Liver (tissue), 3 donors: ENCODE results near the gene IQUB.

Experiments used
- EGR1 ChIP-seq, 2 donors: IDR thresholded peaks; 2 replicates each; pipeline ENCODE4 v1.6.1; 2016 to 2018; ENCODE audit warnings: antibody characterized with exemption in 2 of 2, low read depth in 2 of 2
- FOXA1 ChIP-seq: IDR thresholded peaks from 2 replicates; pipeline ENCODE4 v1.6.1; 2016; ENCODE audit warnings: antibody characterized with exemption
- JUND ChIP-seq, 2 donors: IDR thresholded peaks; 2 replicates each; pipeline ENCODE4 v1.6.1; 2016; ENCODE audit warnings: antibody characterized with exemption in 2 of 2
- NR2F2 ChIP-seq: IDR thresholded peaks from 2 replicates; pipeline ENCODE4 v1.6.1; 2016; ENCODE audit warnings: antibody characterized with exemption
- RAD21 ChIP-seq, 2 donors: IDR thresholded peaks; 2 replicates each; pipeline ENCODE4 v1.6.1; 2016; ENCODE audit warnings: antibody characterized with exemption in 2 of 2, mild to moderate bottlenecking in 2 of 2
- RXRA ChIP-seq, 2 donors: IDR thresholded peaks; 2 replicates each; pipeline ENCODE4 v1.6.1; 2017 to 2018; ENCODE audit warnings: antibody characterized with exemption in 2 of 2, mild to moderate bottlenecking in 1 of 2
- SP1 ChIP-seq: IDR thresholded peaks from 2 replicates; pipeline ENCODE4 v1.6.1; 2018; ENCODE audit warnings: antibody characterized with exemption, mild to moderate bottlenecking
- TAF1 ChIP-seq: conservative IDR thresholded peaks from 2 replicates; pipeline ENCODE4 v1.6.1; 2016; ENCODE audit warnings: antibody characterized with exemption, mild to moderate bottlenecking
- YY1 ChIP-seq: IDR thresholded peaks from 2 replicates; pipeline ENCODE4 v1.6.1; 2016; ENCODE audit warnings: antibody characterized with exemption, mild to moderate bottlenecking
- TF ChIP-seq, protein P1 (sequence below): fragments of 150-350 bp; IDR thresholded peaks from 2 replicates; pipeline ENCODE4 v1.5.1; 2017; ENCODE audit warnings: improper control_type of control experiment, low read depth, low read length; ENCODE audit not compliant: missing input control
- TF ChIP-seq, protein P2 (sequence below): IDR thresholded peaks from 2 replicates; pipeline ENCODE4 v1.6.1; 2016; ENCODE audit warnings: antibody characterized with exemption
- TF ChIP-seq, protein P3 (sequence below): IDR thresholded peaks from 2 replicates; pipeline ENCODE4 v1.6.1; 2016; ENCODE audit warnings: antibody characterized with exemption
- TF ChIP-seq, protein P4 (sequence below): IDR thresholded peaks from 2 replicates; pipeline ENCODE4 v1.6.1; 2016; ENCODE audit warnings: antibody characterized with exemption
- TF ChIP-seq, protein P5 (sequence below): IDR thresholded peaks from 2 replicates; pipeline ENCODE4 v1.6.1; 2016; ENCODE audit warnings: antibody characterized with exemption, mild to moderate bottlenecking
- donor health status: healthy.
- donor health status: healthy.

DNA sequence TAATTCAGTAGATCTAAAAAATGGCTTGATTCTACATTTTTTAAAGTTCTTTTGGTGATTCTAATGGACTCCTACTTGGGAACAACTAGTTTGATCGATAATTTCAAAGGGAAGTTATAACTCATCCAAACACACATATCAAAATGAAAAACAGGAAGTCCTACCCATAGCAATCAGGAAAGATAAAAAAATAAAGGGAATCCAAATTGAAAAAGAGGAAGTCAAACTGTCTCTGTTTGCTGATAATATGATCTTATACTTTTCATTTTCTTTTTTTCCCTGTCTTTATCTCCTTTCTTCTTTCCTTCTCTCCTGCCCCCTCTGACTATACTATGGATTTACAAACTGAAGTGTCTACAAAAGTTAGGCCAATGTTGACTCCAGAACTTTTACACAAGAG lies 118.8 kb downstream of the IQUB start:
- TF ChIP-seq, protein P1, sequence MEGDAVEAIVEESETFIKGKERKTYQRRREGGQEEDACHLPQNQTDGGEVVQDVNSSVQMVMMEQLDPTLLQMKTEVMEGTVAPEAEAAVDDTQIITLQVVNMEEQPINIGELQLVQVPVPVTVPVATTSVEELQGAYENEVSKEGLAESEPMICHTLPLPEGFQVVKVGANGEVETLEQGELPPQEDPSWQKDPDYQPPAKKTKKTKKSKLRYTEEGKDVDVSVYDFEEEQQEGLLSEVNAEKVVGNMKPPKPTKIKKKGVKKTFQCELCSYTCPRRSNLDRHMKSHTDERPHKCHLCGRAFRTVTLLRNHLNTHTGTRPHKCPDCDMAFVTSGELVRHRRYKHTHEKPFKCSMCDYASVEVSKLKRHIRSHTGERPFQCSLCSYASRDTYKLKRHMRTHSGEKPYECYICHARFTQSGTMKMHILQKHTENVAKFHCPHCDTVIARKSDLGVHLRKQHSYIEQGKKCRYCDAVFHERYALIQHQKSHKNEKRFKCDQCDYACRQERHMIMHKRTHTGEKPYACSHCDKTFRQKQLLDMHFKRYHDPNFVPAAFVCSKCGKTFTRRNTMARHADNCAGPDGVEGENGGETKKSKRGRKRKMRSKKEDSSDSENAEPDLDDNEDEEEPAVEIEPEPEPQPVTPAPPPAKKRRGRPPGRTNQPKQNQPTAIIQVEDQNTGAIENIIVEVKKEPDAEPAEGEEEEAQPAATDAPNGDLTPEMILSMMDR = no peak
- TF ChIP-seq, protein P2, sequence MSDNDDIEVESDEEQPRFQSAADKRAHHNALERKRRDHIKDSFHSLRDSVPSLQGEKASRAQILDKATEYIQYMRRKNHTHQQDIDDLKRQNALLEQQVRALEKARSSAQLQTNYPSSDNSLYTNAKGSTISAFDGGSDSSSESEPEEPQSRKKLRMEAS = no peak
- TF ChIP-seq, protein P3, sequence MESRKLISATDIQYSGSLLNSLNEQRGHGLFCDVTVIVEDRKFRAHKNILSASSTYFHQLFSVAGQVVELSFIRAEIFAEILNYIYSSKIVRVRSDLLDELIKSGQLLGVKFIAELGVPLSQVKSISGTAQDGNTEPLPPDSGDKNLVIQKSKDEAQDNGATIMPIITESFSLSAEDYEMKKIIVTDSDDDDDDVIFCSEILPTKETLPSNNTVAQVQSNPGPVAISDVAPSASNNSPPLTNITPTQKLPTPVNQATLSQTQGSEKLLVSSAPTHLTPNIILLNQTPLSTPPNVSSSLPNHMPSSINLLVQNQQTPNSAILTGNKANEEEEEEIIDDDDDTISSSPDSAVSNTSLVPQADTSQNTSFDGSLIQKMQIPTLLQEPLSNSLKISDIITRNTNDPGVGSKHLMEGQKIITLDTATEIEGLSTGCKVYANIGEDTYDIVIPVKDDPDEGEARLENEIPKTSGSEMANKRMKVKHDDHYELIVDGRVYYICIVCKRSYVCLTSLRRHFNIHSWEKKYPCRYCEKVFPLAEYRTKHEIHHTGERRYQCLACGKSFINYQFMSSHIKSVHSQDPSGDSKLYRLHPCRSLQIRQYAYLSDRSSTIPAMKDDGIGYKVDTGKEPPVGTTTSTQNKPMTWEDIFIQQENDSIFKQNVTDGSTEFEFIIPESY = no peak
- TF ChIP-seq, protein P4, sequence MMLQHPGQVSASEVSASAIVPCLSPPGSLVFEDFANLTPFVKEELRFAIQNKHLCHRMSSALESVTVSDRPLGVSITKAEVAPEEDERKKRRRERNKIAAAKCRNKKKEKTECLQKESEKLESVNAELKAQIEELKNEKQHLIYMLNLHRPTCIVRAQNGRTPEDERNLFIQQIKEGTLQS = no peak
- TF ChIP-seq SP1 = no peak
- no peak for TF ChIP-seq TAF1
- TF ChIP-seq RXRA (IDR thresholded peaks at IDR 0.05) = no peak
- no peak for TF ChIP-seq RAD21 (IDR thresholded peaks at IDR 0.05)
- no peak for TF ChIP-seq JUND (IDR thresholded peaks at IDR 0.05)
- TF ChIP-seq, protein P5, sequence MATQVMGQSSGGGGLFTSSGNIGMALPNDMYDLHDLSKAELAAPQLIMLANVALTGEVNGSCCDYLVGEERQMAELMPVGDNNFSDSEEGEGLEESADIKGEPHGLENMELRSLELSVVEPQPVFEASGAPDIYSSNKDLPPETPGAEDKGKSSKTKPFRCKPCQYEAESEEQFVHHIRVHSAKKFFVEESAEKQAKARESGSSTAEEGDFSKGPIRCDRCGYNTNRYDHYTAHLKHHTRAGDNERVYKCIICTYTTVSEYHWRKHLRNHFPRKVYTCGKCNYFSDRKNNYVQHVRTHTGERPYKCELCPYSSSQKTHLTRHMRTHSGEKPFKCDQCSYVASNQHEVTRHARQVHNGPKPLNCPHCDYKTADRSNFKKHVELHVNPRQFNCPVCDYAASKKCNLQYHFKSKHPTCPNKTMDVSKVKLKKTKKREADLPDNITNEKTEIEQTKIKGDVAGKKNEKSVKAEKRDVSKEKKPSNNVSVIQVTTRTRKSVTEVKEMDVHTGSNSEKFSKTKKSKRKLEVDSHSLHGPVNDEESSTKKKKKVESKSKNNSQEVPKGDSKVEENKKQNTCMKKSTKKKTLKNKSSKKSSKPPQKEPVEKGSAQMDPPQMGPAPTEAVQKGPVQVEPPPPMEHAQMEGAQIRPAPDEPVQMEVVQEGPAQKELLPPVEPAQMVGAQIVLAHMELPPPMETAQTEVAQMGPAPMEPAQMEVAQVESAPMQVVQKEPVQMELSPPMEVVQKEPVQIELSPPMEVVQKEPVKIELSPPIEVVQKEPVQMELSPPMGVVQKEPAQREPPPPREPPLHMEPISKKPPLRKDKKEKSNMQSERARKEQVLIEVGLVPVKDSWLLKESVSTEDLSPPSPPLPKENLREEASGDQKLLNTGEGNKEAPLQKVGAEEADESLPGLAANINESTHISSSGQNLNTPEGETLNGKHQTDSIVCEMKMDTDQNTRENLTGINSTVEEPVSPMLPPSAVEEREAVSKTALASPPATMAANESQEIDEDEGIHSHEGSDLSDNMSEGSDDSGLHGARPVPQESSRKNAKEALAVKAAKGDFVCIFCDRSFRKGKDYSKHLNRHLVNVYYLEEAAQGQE = no peak
- TF ChIP-seq NR2F2 = no peak
- TF ChIP-seq EGR1 (IDR thresholded peaks at IDR 0.05; ENCODE audit: low read depth in 2 of 2) = no peak
- TF ChIP-seq YY1 = no peak
- no peak for TF ChIP-seq FOXA1
